Aorta (tissue), 5 donors: ENCODE results near the gene FKBP5. TPM values are rescaled to one million over a fixed set of nuclear protein-coding genes. Genes with fewer than 3 reads are reported as not detected.
"Not testable (repeated sequence)": the region's sequence is repeated elsewhere in the genome, so short reads cannot be mapped to it uniquely, and the experiment has no call there.

Source experiments
- ATAC-seq: fragments of 200-7000 bp; cut with Tn5 transposase; one replicate; pipeline ENCODE4 v1.9.1; 2022; ENCODE audit warnings: moderate library complexity; ENCODE audit not compliant: low FRiP score
- DNase-seq, 2 donors: peaks; one replicate each; pipeline ENCODE4 v3.0.0-alpha.2; 2020
- H3K27ac ChIP-seq, 2 donors: one replicate each; pipeline ENCODE4 v1.5.1; 2013; ENCODE audit warnings: low read length in 2 of 2, mild to moderate bottlenecking in 2 of 2, moderate library complexity in 2 of 2, control low read depth in 1 of 2, inconsistent platforms in 1 of 2, low read depth in 1 of 2
- H3K27me3 ChIP-seq, 2 donors: one replicate each; pipeline ENCODE4 v1.6.1; 2013; ENCODE audit warnings: control low read depth in 1 of 2, low read length in 1 of 2, mild to moderate bottlenecking in 1 of 2, moderate library complexity in 1 of 2; ENCODE audit not compliant: insufficient read depth in 2 of 2, control insufficient read depth in 1 of 2
- H3K36me3 ChIP-seq, 2 donors: one replicate each; pipeline ENCODE4 v1.6.1; 2013; ENCODE audit warnings: control low read depth in 1 of 2, low read length in 1 of 2, mild to moderate bottlenecking in 1 of 2; ENCODE audit not compliant: insufficient read depth in 2 of 2, control insufficient read depth in 1 of 2
- H3K4me1 ChIP-seq, 2 donors: one replicate each; pipeline ENCODE4 v1.6.1; 2013; ENCODE audit warnings: low read length in 2 of 2, control low read depth in 1 of 2, mild to moderate bottlenecking in 1 of 2, moderate library complexity in 1 of 2; ENCODE audit not compliant: insufficient read depth in 2 of 2, control insufficient read depth in 1 of 2
- H3K4me3 ChIP-seq, 2 donors: one replicate each; pipeline ENCODE4 v1.5.1; 2013; ENCODE audit warnings: low read length in 2 of 2, control low read depth in 1 of 2, mild to moderate bottlenecking in 1 of 2
- H3K9me3 ChIP-seq: one replicate; pipeline ENCODE4 v1.6.1; 2013; ENCODE audit warnings: mild to moderate bottlenecking, low read length; ENCODE audit not compliant: control insufficient read depth
- WGBS, 2 donors: extraction: QIAGEN DNeasy Blood & Tissue Kit; methylation state at CpG; one replicate each; pipeline ENCODE4 v1.1.7; 2013; 5-methylcytosine and 5-hydroxymethylcytosine counted together
- intact Hi-C, 2 donors: fragments of 100-400 bp; cut with DNase I; formaldehyde crosslinking; loops; one replicate each; pipeline versions ENCODE4 v1.14.2 to v1.15.0; 2022
- long read RNA-seq, 2 donors: library from polyadenylated mRNA; unstranded; transcript quantifications; one replicate each; pipeline ENCODE4 v2.0.0, GENCODE V29; 2020 to 2021
- polyA plus RNA-seq, 2 donors: library from polyadenylated mRNA; stranded (reverse); fragments of 200-250 nt; gene quantifications; one replicate each; pipeline ENCODE4 v1.2.3, GENCODE V29; 2013
- total RNA-seq, 2 donors: library from RNA; stranded (reverse); fragmentation: NEBNext Ultra II Directional; extraction: Animal tissue kit (Norgen Biotek cat#: 25700); gene quantifications; one replicate each; pipeline ENCODE4 v1.2.1, GENCODE V29; 2021
- donor health status: healthy with polysubstance abuse.
- donor health status: Bipolar disorder and iron deficiency.
- donor health status: DM: no; HTN: no; CAD: no.
- donor health status: DM: no; HTN: no; CAD: no.
- donor health status: DM: yes; HTN: yes; CAD: no.

FKBP5 gene
- total RNA-seq, result 10 to 100 TPM; 25.1 to 96.1 TPM
- polyA plus RNA-seq, result 100 to 1,000 TPM in 1 of 2 donors, 10 to 100 TPM in 1; 79.2 to 102 TPM
- long read RNA-seq, donor 1, full-length matches to known transcripts, result 50 of 131 reads
- long read RNA-seq, donor 1, partial matches to known transcripts, result 21 of 131 reads
- long read RNA-seq, donor 1, other reads (novel, unspliced or antisense), result 60 of 131 reads
- long read RNA-seq, donor 2, transcript FKBP5-201 (11 exons, 3,772 nt), result major isoform, 8 of 19 reads
- long read RNA-seq, donor 2, partial matches to known transcripts, result 5 of 19 reads
- long read RNA-seq, donor 2, other reads (novel, unspliced or antisense), result 6 of 19 reads

DNA sequence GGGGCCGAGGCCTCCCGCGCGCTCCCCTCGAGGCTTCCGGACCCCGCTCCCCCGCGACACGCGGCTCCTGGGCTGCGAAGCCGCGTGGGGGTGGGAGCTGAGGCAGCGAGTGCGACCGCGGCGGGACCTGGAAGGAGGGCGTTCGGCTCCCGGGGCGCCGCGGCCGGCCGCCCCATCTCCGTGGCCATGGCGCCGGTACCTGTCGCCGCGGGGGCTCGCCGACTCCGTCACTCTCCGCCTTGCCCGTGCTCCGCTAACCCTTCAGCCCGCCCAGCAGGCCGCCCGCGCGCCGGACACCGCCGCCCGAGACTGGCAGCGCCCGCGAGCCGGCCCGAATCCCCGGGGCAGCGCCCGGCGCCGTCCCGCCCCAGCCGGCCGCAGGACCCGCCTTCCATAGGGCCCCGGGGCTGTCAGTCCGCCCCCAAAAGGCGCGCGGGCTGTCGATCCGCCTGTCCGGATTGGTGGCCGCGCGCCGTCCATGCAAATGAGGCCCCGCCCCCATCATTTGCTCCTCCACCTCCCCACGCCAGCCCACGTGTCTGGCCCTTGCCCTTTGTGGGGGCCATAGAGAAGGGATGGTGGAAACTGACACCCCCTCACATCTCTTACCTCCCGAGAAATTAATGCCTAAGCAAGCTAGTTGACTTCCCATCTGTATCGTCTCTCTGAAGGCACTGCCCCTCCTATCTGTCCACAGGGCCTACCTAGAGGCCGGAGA lies at the start of gene FKBP5:
Gene FKBP5 (minus strand): TSS at position 311 of the 718 bp plus-strand sequence. CDS start 46,091 bp downstream, outside the sequence.
- peak within 1 kb of the TSS; percentile 87 to 98 for H3K4me3 ChIP-seq
- H3K9me3 ChIP-seq, result no peaks in the 10 kb centered on the region
- ATAC-seq (peak; percentile 97), DNase-seq (peak; percentile 96 to 98)
- 3 to 8% methylated on average over 25 to 80 of the region's 80 CpGs for WGBS, 2 donors
- no peaks in the 10 kb centered on the region for H3K27me3 ChIP-seq
- intact Hi-C loops, result loop anchor here (2.0 to 10.0 kb wide), 4 partner anchors 42 to 106 kb away; no protein-coding TSS in a partner anchor
- H3K4me1 ChIP-seq, result no peaks in the 10 kb centered on the region
- H3K27ac ChIP-seq, result peak within 1 kb of the TSS; percentile 15 to 86
- no peaks in the 10 kb centered on the region for H3K36me3 ChIP-seq

DNA sequence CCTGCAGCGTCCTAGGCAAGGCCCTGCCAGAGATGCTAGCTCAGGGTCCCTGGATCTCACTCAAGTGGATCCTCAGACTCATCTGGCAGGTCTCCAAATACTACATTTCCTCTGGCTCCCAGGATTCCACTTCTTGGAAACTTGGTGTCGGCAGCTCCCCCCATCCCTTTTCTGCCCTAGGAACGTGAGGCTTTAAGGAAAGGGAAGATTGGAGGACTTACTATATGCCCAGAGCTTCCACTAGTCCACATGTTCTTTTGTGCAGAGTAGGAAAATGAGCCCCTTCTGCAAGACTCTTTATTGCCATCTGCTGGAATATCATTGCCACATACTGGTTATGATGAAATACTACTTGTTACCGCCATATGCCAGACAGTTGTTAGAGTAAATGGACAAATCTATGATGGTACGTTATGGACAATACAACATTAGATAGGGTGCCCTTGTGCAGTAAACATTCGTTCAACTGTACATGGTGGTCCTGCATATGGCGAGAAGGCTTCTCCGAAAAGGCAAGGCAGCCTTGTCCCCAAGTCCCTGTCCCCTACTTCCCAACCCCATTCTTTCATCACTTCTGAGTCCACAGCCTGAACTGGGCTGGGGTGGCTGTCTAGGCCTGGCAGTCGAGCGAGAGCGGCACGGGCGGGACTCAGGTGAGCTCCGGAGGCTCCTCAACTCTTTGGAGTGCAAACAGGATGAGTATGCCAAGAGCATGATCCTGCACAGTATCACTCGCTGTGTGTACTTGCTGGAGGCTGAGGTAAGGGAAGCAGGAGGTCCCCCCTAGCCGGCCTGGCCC lies 48.9 kb upstream of the FKBP5 start:
- intact Hi-C loops, result loop anchor here (1.0 to 2.0 kb wide), 4 partner anchors 153 to 215 kb away; no protein-coding TSS in a partner anchor
- Histone ChIP-seq H3K4me1 (peaks cover 0 to 5% of the 10 kb centered on the region in 2 donors), H3K4me3 (no peak overlapping the region), H3K27me3 (no peaks in the 10 kb centered on the region), H3K36me3 (no peaks in the 10 kb centered on the region), H3K27ac (no peak overlapping the region), H3K9me3 (no peaks in the 10 kb centered on the region)
- peak; percentile 89 for ATAC-seq
- WGBS, 2 donors, result 57 to 63% methylated on average over 16 of the region's 16 CpGs
- no peak for DNase-seq

DNA sequence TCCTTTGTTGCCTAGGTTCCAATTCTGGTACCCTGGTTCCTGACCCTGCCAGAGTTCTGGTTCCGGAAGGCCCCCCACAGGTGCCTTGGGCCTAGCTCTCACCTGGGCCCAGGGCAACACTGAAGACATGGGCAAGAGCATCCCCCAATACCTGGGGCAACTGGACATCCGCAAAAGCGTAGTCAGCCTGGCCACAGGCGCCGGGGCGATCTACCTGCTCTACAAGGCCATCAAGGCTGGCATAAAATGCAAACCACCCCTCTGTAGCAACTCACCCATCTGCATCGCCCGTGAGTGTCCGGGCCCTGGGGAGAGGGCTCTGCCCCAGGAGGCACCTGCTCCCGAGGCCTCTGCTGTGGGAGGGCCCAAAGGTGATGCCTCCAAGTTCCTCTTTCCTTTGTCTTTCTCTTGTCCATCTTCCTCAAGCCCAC lies 48.3 kb upstream of the FKBP5 start, which contains the start of gene ARMC12:
Gene ARMC12 (plus strand): TSS at position 51 of the 431 bp plus-strand sequence. CDS start 77 bp downstream, at position 128.
- no peaks in the 10 kb centered on the region for H3K9me3 ChIP-seq
- ATAC-seq, result no peak
- no peak for DNase-seq
- no peaks in the 10 kb centered on the region for H3K27me3 ChIP-seq
- H3K4me1 ChIP-seq, result peaks cover 0 to 5% of the 10 kb centered on the region in 2 donors
- WGBS, 2 donors, result 90 to 91% methylated on average over 10 of the region's 10 CpGs
- intact Hi-C loops, result loop anchor here (1.0 to 2.0 kb wide), 4 partner anchors 152 to 214 kb away; no protein-coding TSS in a partner anchor
- no peak within 1 kb of the TSS for H3K27ac ChIP-seq
- no peak within 1 kb of the TSS for H3K4me3 ChIP-seq
- no peaks in the 10 kb centered on the region for H3K36me3 ChIP-seq

DNA sequence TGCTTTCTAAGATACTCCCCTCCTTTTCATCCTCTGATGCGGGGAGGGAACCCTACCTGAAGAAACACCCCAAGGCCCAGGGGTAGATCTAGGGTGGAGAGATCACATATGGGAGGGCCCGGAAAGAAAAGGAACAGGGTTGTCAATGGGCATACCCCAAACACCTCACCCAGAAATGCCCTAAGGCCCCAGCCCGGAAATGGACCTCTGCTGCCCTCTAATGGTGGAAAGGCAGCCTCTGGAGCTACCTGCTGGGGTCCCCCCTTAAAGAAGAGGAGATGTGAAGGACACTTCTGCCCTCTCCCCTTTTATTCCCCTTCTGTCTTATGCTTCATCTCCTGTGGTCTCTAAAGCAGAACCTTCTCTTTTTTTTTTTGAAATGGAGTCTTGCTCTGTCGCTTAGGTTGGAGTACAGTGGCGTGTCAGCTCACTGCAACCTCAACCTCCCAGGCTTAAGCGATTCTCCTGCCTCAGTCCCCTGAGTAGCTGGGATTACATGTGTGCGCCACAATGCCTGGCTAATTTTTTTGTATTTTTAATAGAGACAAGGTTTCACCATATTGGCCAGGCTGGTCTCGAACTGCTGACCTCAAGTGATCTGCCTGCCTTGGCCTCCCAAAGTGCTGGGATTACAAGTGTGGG lies 47.7 kb upstream of the FKBP5 start:
- peaks cover 0 to 5% of the 10 kb centered on the region in 2 donors for H3K4me1 ChIP-seq
- H3K4me3 ChIP-seq, result no peak overlapping the region
- no peak for ATAC-seq
- intact Hi-C loops, result loop anchor here in 1 of 2 donors (2.0 kb wide), 2 partner anchors 152 to 214 kb away; no protein-coding TSS in a partner anchor
- H3K9me3 ChIP-seq, result no peaks in the 10 kb centered on the region
- WGBS, 2 donors, result 67 to 72% methylated on average over 8 of the region's 8 CpGs
- H3K36me3 ChIP-seq, result no peaks in the 10 kb centered on the region
- peak; percentile 78 to 90 for DNase-seq
- H3K27ac ChIP-seq, result no peak overlapping the region
- no peaks in the 10 kb centered on the region for H3K27me3 ChIP-seq

DNA sequence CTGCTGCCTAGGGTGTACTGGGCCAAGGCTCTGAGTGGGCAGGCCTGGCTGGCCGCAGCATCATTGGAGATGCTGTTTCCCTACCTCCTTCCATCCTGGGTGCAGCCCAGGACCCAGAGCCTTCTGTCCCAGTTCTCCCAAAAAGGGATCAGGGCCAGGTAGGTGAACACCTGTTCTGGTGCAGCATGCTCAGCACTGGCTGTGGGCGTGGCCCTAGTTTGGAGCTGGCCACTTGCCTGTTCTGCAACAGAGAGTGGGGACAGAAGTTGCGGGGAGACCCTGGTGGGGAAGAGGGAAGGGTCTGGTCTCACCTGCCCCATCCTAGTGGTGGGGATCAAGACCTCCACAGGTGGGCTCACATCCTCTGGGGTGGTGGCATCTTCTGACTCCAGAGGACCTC lies 46.7 kb upstream of the FKBP5 start:
- Histone ChIP-seq H3K4me1 (peaks cover 5% of the 10 kb centered on the region in 2 donors), H3K9me3 (no peaks in the 10 kb centered on the region), H3K27me3 (no peaks in the 10 kb centered on the region), H3K4me3 (no peak overlapping the region), H3K27ac (no peak overlapping the region), H3K36me3 (no peaks in the 10 kb centered on the region)
- 91 to 93% methylated on average over 3 of the region's 3 CpGs for WGBS, 2 donors
- intact Hi-C loops, result no loop called here
- ATAC-seq, result no peak
- DNase-seq, result no peak

DNA sequence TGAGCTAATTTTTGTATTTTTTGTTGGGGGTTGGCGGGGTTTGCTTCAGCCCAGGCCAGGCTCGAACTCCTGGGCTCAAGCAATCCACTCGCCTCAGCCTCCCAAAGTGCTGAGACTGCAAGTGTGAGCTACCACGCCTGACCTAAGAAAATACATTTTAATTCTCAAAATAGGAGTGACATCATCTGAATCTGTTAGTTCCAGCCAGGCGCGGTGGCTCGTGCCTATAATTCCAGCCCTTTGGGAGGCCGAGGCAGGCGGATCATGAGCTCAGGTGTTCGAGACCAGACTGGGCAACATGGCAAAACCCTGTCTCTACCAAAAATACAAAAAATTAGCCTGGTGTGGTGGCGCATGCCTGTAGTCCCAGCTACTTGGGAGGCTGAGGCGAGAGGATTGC lies 45.6 kb upstream of the FKBP5 start:
- ATAC-seq, intact Hi-C loops, H3K4me3 ChIP-seq, H3K36me3 ChIP-seq, H3K27me3 ChIP-seq, DNase-seq, H3K9me3 ChIP-seq, H3K27ac ChIP-seq, H3K4me1 ChIP-seq: not testable (repeated sequence)
- WGBS, 2 donors, result 87 to 91% methylated on average over 12 of the region's 12 CpGs

DNA sequence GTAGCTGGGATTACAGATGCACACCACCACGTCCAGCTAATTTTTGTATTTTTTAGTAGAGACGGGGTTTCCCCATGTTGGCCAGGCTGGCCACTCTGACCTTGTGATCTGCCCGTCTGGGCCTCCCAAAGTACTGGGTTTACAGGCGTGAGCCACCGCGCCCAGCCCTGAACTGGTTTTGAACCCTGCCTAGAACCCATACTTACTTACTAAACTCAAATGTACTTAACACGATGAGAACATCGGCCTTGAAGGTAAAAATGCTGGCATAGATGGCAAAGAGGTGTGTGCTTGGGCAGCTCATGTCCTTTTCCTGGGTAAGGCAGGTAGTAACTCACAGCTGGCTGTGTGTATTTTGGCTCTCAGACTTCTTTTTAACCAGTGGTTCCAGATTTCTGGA lies 44.9 kb upstream of the FKBP5 start:
- H3K36me3 ChIP-seq, result no peaks in the 10 kb centered on the region
- no peak overlapping the region for H3K4me3 ChIP-seq
- no peaks in the 10 kb centered on the region for H3K9me3 ChIP-seq
- 93% methylated on average over 8 of the region's 8 CpGs for WGBS, 2 donors
- ATAC-seq, result no peak
- intact Hi-C loops, result no loop called here
- no peak for DNase-seq
- H3K4me1 ChIP-seq, result peaks cover 5% of the 10 kb centered on the region in 2 donors
- no peak overlapping the region for H3K27ac ChIP-seq
- no peaks in the 10 kb centered on the region for H3K27me3 ChIP-seq
